Measurements from ENCODE around the gene RNF126.

GRCh38 chr19:609004-609346 lies 54.0 kb downstream of the RNF126 start:
- TF ChIP-seq, protein P1, sequence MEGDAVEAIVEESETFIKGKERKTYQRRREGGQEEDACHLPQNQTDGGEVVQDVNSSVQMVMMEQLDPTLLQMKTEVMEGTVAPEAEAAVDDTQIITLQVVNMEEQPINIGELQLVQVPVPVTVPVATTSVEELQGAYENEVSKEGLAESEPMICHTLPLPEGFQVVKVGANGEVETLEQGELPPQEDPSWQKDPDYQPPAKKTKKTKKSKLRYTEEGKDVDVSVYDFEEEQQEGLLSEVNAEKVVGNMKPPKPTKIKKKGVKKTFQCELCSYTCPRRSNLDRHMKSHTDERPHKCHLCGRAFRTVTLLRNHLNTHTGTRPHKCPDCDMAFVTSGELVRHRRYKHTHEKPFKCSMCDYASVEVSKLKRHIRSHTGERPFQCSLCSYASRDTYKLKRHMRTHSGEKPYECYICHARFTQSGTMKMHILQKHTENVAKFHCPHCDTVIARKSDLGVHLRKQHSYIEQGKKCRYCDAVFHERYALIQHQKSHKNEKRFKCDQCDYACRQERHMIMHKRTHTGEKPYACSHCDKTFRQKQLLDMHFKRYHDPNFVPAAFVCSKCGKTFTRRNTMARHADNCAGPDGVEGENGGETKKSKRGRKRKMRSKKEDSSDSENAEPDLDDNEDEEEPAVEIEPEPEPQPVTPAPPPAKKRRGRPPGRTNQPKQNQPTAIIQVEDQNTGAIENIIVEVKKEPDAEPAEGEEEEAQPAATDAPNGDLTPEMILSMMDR (IDR thresholded peaks at IDR 0.05; ENCODE audit: low read depth, low read length), result no peak
- TF ChIP-seq EZH2phosphoT487 (IDR thresholded peaks at IDR 0.05; ENCODE audit: low read depth), result no peak
